Measurements from ENCODE around the gene OR52E1.
"Not testable (repeated sequence)": the region's sequence is repeated elsewhere in the genome, so short reads cannot be mapped to it uniquely, and the experiment has no call there.

Gene OR52E1

GRCh38 chr11:5069272-5069671, at the start of gene OR52E1:
Gene OR52E1 (plus strand): TSS chr11:5069572.
- DNase-seq: no peak

- no peak for DNase-seq
Measured at GRCh38 chr11:5021996-5022395, 47.4 kb upstream of the OR52E1 start.

GRCh38 chr11:5036669-5037068, 32.7 kb upstream of the OR52E1 start:
- no peak for DNase-seq

- no peak for DNase-seq
Measured at GRCh38 chr11:5037926-5038325, 31.4 kb upstream of the OR52E1 start.

- no peak for DNase-seq
Measured at GRCh38 chr11:5038341-5038740, 31.0 kb upstream of the OR52E1 start.

GRCh38 chr11:5040876-5041275, 28.5 kb upstream of the OR52E1 start:
- DNase-seq: no peak

- DNase-seq: no peak
Measured at GRCh38 chr11:5042091-5042490, 27.3 kb upstream of the OR52E1 start.

GRCh38 chr11:5043380-5043779, 26.0 kb upstream of the OR52E1 start:
- DNase-seq: no peak

GRCh38 chr11:5046226-5046625, 23.1 kb upstream of the OR52E1 start, which contains the start of gene OR52J3:
Gene OR52J3 (plus strand): TSS chr11:5046526. CDS start chr11:5046526, 0 bp downstream.
- no peak for DNase-seq

GRCh38 chr11:5046754-5047330, 22.5 kb upstream of the OR52E1 start:
- no peak for DNase-seq

GRCh38 chr11:5058679-5059078, 10.7 kb upstream of the OR52E1 start:
- not testable (repeated sequence) for DNase-seq

- DNase-seq: no peak
Measured at GRCh38 chr11:5059391-5059790, 10.0 kb upstream of the OR52E1 start, which contains the start of gene OR52E2. Gene OR52E2 (minus strand): TSS chr11:5059627. CDS start chr11:5059627, 0 bp downstream.

- DNase-seq: no peak
Measured at GRCh38 chr11:5065027-5065426, 4.3 kb upstream of the OR52E1 start.

- no peak for DNase-seq
Measured at GRCh38 chr11:5071799-5072198, 2.4 kb downstream of the OR52E1 start.

GRCh38 chr11:5081405-5081804, 12.0 kb downstream of the OR52E1 start:
- DNase-seq: no peak

GRCh38 chr11:5083602-5084001, 14.2 kb downstream of the OR52E1 start:
- DNase-seq: no peak

- no peak for DNase-seq
Measured at GRCh38 chr11:5088556-5088955, 19.2 kb downstream of the OR52E1 start.

GRCh38 chr11:5090668-5091067, 21.3 kb downstream of the OR52E1 start:
- no peak for DNase-seq

GRCh38 chr11:5092821-5093585, 23.6 kb downstream of the OR52E1 start:
- DNase-seq: no peak

GRCh38 chr11:5096011-5096410, 26.6 kb downstream of the OR52E1 start:
- DNase-seq: no peak

- no peak for DNase-seq
Measured at GRCh38 chr11:5102246-5102645, 32.9 kb downstream of the OR52E1 start.

- DNase-seq: no peak
Measured at GRCh38 chr11:5103066-5103465, 33.7 kb downstream of the OR52E1 start.

GRCh38 chr11:5107285-5107684, 37.9 kb downstream of the OR52E1 start:
- DNase-seq: no peak

GRCh38 chr11:5115339-5115738, 46.0 kb downstream of the OR52E1 start:
- DNase-seq: no peak

GRCh38 chr11:5117588-5117987, 48.2 kb downstream of the OR52E1 start:
- DNase-seq: no peak

Data from stimulated activated CD4-positive, alpha-beta T cell treated with anti-CD3 and anti-CD28 coated beads, Interleukin-4, amount 100 ng/mL, for 1 hour (primary cell).